Prostate gland (tissue), 2 donors: ENCODE measurements around the gene MACIR.

Experiments used
- POLR2A ChIP-seq: fragments of 450-650 bp; IDR thresholded peaks from one replicate; pipeline ENCODE4 v1.6.1; 2016; ENCODE audit warnings: antibody characterized with exemption, mild to moderate bottlenecking
- POLR2AphosphoS5 ChIP-seq: sonication (generic); formaldehyde crosslinking; IDR thresholded peaks from one replicate; pipeline ENCODE4 v1.6.1; 2017; ENCODE audit warnings: antibody characterized with exemption
- TF ChIP-seq, protein P1 (sequence below), 4 experiments: fragments of 200-600 bp in 2 of 4; fragments of 450-650 bp in 2 of 4; sonication (generic) in 2 of 4; IDR thresholded peaks; 1 replicate in 3 of 4; 2 replicates in 1 of 4; pipeline ENCODE4 v1.5.1; 2016 to 2019; ENCODE audit warnings: antibody characterized with exemption in 4 of 4, mild to moderate bottlenecking in 2 of 4, moderate library complexity in 2 of 4

DNA sequence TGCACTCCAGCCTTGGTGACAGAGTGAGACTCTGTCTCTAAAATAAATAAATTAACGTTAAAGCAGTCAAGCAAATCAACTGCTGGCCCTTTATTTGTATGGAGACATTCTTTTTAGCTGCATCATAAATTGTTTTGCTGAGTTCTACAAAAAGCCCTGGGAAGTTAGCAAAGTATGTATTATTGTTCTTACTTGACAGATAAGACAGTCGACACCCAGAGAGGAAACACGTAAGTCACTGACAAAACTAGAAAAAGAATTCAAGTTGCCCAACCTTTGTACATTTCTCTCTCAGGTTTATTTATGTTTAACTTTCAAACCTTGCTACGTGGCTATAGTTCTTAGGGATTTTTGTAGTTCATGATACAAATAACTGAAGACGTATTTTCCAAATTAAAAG, 40.4 kb upstream of the MACIR start:
- TF ChIP-seq POLR2A (no peak), POLR2AphosphoS5 (no peak)
- TF ChIP-seq, protein P1, sequence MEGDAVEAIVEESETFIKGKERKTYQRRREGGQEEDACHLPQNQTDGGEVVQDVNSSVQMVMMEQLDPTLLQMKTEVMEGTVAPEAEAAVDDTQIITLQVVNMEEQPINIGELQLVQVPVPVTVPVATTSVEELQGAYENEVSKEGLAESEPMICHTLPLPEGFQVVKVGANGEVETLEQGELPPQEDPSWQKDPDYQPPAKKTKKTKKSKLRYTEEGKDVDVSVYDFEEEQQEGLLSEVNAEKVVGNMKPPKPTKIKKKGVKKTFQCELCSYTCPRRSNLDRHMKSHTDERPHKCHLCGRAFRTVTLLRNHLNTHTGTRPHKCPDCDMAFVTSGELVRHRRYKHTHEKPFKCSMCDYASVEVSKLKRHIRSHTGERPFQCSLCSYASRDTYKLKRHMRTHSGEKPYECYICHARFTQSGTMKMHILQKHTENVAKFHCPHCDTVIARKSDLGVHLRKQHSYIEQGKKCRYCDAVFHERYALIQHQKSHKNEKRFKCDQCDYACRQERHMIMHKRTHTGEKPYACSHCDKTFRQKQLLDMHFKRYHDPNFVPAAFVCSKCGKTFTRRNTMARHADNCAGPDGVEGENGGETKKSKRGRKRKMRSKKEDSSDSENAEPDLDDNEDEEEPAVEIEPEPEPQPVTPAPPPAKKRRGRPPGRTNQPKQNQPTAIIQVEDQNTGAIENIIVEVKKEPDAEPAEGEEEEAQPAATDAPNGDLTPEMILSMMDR (IDR thresholded peaks at IDR 0.05) = no peak
